ENCODE results near the gene SAXO1.
"Not testable (repeated sequence)": the region's sequence is repeated elsewhere in the genome, so short reads cannot be mapped to it uniquely, and the experiment has no call there.

SAXO1 gene

DNA sequence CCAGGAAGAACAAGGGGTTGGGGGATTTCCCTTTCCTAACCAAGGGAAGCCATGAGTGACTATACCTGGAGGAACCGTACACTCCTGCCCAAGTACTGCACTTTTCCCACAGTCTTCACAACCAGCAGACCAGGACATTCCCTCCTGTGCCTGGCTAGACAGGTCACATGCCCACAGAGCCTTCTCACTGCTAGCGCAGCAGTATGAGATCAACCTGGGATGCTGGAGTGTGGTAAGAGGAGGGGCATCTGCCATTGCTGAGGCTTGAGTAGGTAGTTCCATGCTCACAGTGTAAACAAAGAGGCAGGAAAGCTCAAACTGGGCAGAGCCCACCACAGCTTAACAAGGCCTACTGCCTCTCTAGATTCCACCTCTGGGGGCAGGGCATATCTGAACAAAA, 35.9 kb downstream of the SAXO1 start:
- DNase-seq = no peak

DNA sequence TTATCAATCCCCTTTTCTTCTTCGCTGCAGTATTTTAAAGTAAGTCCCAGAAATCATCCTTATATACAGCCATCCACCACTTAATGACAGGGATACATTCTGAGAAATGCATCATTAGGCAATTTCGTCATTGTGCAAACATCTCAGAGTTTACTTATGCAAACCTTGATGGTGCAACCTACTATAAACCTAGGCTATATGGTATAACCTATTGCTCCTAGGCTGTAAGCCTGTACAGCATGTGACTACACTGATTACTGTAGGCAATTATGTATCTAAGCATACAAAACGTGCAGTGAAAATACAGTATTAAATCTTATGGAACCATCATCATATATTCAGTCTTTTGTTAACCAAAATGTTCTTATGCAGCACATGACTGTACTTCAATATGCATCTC, 36.8 kb downstream of the SAXO1 start:
- DNase-seq = no peak

DNA sequence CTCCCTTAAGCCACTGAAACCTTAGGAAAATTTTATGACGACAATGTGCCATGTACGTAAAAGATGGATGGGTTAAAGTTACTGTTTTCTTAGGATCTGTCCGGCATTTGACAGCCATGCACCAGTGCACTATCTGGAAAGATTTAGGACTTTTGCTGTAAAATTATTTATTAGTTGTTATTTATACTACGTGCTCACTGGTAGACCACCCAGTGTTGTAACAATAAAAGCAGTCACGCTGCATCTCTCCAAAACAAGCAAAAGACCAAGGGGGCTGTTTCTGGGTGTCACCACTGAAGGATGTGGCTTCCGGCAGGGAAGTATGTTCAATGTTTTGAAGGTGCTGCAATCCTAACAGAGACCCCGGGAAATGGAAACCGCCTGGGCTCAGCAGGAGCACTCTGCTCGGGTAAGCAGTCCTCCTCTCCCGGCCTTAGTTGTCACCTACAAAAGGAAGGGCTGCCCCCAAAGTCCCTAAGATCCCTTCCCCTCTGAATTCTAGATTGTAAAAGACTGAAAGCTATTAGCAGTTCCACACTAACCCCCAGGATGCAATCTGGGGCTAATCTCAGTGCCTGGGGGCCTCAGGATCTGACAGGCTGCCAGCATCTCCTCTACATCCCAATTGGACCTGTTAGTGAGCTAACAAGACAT, 38.6 kb downstream of the SAXO1 start:
- no peak for DNase-seq

DNA sequence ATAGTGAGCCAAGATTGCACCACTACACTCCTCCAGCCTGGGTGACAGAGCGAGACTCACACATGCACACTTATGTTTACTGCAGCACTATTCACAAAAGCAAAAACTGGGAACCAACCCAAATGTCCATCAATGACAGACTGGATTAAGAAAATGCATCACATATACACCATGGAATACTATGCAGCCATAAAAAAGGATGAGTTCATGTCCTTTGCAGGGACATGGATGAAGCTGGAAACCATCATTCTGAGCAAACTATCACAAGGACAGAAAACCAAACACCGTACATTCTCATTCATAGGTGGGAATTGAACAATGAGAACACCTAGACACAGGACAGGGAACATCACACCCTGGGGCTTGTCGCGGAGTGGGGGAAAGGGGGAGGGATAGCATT, 41.8 kb downstream of the SAXO1 start:
- DNase-seq = not testable (repeated sequence)

DNA sequence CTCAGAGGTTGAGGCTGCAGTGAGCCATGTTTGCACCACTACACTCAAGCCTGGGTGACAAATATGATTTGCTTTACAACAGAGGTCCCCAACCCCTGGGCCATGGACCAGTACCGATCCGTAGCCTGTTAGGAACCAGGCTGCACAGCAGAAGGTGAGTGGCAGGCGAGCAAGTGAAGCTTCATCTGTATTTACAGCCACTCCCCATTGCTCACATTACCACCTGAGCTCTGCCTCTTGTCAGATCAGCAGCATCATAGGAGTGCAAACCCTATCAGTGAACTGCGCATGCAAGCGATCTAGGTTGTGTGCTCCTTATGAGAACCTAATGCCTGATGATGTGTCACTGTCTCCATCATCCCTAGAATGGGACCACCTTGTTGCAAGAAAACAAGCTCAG, 42.5 kb downstream of the SAXO1 start:
- DNase-seq = no peak

DNA sequence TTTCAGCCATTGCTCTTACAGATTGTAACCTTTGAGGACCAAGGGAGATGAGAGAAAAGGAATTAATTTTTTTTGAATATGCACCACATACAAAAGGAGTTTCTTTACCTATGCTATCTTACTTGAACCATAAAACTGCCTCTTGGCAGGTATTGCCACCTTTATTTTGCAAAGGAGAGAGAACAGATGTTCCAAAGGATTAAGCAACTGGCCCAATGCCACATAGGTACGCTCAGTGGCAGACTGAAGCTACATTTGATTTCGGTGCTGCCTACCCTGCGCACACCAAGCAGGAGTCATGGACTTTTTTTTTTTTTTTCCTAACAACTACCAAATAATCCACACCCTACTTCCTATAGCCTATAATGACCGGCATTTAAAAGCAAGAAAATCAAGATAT, 43.1 kb downstream of the SAXO1 start:
- DNase-seq = no peak

DNA sequence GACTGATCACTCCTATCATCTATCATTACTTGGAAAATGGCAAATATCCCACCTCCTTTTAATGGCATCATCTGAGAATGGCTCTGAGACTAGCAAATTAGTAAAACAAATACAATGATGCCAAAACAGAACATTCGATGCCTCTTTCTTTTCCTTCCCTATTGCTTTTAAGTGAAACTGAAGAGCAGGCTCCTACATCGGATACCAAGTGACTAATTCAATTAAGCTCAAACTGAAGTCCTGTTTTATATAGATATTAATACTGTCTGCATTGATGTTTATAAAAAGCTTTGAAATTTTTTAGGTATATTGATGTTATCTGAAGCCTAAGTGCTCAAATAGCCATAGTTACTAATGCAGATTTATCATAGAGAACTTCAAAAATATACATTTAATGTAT, 43.9 kb downstream of the SAXO1 start:
- DNase-seq = no peak

DNA sequence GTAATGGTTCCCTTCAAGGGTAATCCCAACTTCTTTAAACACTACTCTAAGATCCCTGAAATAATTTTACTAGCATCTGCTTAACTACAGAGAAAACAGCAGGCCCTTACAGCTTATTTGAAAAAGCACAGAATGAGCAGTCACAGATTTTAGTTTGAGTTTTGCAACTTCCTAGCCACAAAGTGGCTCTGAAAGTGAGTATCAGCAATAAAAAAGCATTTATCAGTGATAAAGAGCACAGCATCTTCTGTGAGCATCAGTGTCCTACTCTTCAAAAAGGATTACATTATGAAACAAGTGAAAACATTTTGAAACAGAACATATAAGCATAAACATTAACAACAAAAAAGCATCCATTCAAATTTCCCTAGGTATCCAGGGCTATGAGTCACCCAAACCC, 45.0 kb downstream of the SAXO1 start:
- no peak for DNase-seq

DNA sequence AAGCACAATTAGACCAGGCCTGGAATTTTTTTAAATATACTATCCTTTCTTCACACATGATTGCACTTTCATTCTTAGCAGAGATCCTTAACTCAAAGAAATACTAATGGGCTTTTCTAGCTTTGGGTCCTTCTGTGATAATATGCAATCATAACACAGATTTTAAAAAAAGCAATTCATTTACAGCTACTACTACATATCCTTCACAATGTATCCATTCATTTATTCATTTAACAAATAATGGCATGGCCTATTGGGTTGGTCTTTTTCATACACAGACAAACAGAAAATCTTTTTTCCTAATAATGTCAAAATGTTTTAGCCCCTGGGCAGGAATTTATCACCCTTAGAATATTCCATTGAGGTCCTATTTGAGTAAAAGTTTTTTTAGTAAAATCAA, 47.0 kb downstream of the SAXO1 start:
- DNase-seq = no peak

DNA sequence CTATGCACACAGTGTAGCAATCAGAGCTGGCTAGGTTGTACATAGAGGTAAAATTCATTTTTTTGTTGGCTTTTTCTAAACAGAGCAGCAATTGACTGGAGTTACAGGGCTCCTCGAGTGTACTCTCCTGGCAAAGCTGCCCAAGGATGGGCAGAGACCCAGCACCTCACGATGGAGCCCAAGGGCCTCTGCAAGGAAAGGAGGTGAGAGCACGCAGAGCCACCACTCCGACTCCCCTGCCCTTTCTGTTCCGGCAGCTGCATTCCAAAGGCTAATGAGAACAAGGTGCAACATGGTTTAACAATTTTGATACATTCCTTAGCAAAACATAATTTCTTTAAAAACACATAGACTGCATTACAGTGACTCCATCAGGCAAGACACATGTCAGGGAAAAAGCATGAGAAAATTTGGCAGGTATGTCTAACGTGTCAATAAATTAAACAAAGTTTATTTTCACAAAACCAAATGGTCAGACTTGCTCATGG, 47.5 kb downstream of the SAXO1 start:
- DNase-seq = no peak

DNA sequence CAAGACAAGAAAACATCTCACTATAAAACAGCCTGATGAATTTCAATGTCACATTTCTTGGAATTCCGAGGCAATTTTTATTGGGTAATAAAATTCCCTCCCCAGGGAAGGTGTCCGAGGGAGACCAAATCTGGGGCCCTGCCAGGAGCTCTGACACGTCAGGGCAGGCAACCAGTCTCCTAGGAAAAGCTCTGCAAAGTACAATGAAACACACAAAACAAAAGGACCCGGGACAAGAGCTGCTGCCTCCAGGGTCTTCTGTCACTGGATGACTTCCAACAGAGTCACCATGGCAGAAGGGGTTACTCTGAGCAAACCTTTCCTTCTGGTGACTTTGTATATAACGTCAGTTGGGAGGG, 50.8 kb downstream of the SAXO1 start:
- DNase-seq = no peak

DNA sequence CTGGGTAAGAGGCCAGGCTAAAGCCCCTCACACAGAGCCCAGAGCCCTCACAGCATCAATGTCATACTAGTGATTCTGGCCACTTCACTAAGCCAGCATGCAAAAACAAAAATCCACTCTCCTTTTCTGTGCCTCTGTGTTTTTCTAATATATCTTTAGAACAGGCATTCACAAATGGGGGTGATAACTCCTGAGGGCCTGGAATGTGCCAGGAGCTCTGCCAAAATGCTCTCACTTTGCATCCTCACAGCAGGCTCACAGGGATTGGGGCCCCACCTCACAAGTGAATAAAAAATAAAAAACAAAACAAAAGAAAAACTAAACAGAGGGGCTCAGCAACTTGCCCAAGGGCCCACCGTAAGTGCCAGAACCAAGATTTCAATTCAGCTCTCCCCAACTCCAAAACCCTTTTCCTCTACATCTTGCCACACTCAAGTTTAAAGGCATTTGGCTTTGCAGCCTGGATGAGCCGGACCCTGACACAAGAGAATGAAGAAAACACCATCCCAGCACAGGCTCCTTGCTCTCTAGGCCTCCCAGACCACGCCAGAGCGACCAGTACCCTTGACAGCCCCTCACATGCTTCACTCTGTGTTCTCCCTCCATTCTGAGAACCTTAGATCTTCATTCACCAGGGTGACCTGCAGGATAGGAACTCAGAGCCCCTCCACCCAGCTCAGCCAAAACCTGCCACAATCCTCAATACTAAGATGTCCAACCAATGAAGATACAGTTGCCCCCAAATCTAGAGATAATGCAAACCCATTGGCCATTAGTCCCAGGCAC, 51.3 kb downstream of the SAXO1 start:
- no peak for DNase-seq

DNA sequence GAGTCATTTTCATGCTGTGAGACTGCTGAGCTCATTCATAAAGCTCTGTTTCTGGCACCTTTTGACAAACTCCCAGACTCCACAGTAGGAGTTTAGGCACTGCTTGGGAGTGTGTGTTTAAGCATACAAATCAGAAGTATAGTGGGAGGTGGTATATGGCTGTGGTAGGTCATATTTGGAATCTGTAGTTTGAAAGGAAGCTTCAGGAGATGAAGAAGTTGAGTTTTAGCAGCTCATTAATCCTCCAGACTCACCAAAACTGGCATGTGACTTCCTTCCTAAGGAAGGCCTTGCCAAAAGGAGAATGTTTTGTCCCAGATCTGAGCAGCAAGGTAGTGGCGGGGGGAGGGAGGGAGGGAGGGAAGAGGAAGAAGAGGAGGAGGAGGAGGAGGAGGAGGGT, 52.8 kb downstream of the SAXO1 start:
- DNase-seq = no peak

DNA sequence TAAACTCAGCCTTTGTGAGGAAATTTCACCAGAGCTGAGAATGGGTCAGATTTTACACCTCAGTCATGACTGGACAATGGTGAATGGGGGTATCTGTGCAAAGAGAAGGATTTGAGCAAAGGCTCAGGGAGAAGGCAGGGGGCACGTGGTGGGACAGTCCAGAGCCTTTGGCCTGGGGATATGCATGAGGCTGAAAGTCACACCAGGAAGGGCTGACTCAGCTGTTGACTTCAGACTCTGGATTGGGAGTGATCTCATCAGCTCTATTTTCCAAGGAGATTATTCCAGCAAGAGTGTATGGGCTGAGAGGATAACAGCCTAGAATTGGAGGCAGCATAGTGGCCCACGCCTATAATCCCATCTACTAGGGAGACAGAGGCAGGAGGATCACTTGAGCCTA, 53.6 kb downstream of the SAXO1 start:
- DNase-seq = no peak

DNA sequence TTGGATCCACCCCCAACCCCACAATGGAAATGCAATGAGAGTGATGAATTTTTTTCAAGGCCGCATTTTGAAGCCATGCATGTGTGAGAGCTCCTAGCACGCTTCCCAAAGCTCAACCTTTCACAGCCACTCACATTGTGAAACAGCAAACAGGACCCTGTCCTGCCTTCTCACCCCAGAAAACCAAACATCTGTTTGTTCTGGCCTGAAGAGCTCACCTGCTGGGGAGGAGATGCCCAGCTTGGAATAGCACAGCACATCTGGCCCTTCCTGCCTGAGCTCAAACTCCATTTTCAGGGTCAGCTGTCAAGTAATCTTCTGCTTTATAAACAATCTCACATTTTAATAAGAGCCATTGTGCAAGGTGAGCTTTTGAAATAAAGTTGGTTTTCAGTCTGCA, 54.8 kb downstream of the SAXO1 start:
- no peak for DNase-seq

DNA sequence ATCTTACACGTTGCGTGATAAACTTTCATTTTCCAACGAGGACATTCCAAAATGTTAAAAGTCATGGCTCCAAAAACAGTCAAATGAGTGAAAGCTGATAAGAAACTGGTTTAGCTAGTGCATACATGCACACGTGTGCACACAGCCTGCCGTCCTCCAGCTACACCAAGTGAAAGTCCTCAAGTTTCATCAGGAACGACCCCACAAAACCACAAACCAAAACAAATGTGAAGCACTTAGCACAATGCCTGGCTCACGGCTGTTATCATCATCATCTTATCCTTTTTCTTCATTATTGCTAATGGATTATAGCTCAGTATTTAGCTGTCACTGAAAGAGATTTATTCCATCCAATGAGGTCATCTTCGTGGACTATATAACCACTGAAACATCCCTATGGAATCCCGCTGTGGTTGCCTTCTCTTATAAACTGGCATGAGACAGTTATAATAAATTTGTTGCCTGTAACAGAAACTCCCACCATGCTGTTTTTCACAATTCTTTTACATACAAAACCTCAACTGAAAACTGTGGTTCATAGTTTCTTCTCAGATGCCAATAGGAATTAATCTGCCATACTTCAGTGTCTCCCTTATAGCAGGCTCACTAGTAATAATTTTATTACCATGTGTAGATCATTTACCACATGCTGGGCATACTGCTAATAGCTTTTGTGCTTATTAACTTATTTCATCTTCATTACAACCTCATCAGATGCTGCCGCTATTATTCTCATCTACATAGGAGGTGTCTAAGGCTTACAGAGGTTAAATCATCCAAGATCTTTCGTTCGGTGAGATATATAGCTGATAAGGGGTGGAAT, 56.1 kb downstream of the SAXO1 start:
- DNase-seq = no peak

DNA sequence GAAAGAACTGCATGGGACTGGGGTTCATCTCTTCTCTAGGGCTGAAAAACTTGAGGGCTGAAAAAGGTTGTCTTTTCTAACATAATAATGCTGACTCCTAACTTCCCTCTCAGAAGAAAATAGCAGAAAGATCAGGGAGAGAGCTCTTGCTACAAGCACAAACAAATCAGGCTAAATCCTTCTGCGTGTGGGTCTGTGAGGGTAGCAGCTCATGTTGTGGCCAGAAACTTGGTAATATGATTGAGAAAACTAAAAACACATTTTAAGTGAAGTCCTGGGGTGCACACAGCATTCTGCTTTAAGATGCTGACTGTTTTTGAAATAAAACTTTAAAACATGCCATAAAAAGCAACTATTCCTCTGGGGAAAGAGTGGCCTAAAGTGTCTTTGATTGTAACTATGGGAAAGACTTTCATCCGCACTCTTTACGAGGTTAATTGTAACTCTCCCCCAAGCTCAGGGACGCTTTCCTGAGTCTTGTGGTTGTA, 56.7 kb downstream of the SAXO1 start:
- no peak for DNase-seq

DNA sequence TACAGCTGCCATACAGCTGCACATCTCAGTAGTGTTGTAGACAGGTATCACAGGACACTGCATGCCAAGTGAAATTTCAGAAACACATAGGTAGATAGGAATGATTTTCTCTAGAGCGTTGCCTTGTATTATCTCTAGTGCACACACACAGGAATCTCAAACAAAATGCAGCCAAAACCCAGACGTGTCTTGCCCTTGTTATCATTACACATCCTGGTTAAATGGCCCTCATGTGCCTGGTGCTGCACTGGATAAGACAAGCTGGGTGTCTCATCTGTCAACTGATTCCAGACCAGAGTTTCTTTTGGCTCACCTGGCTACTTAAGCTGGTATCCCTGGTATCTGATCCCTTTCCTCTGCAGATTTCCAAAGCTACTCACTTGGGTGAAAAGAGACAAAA, 59.7 kb downstream of the SAXO1 start:
- DNase-seq = no peak

DNA sequence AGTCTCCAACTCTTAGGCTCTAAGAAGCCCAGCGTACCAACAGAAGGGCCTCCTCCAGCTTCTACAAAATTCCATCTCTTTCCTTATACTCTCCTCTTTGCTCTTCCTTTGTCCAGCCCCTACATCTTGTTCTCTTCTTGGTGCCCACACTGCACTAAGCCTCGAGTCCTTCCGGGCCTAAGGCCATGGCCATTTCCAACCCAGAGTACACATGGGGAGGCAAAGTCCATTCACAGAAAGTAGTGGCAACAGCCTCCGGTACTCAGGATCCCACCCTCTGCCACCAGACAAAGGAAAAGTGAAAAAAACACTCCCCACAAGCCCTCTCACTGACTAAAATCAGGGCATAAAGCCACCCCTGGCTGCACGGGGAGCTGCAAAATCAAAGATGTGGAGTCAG, 60.3 kb downstream of the SAXO1 start:
- no peak for DNase-seq

DNA sequence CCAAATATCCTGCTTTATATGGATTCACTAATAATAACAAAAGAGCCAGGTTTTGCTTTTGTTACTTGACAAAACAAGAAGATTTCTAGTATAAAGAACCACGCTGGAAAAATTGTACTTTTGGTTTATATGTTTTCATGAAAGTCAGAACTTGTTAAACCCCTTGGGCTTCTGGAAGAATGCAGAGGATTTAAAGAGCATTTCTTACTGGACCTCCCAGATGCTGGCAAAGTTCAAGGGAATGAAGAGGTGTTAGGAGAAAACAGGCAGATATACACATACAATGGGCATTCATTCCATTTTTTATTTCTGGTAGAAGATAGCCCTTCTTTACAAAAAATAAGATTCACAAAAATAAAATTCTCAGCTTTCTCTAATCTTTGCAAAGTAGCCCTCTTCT, 61.1 kb downstream of the SAXO1 start:
- no peak for DNase-seq

DNA sequence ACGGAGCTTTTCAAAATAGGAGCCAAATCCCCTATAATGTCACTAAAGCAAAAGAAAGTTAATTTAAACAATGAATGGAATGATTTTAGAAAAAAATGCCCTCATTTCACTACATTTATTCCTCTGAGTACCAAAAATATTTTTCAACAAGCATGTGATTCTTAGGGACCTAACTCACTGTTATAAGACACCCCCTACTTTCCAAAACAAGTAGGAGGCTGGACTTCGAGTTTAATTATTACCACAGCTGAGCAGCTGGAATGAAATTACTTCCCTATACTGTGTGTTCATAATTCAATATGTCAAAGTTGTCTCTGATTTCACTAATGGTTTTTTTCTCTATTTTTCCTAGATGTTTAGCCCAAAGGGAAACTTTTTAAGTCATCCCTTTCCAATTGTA, 61.6 kb downstream of the SAXO1 start:
- DNase-seq = no peak

DNA sequence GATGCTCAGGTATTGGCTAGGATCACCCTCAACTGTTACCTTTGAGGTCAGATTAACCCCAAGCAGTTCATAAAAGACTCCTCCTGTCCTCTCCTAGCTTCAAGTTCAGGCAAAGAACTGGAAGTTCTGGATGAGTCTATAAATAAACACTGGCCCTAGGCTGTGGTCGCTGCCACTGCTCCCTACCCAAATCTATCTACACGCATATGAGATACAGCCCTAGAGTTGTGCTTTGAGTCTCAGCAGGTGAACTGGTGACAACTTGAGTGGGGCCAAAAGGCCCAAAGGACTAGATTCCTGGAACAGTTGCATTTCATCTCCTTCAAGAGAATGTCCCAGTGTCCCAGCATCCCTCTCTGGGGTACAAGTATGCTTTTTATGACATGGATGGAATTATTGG, 62.6 kb downstream of the SAXO1 start:
- no peak for DNase-seq

DNA sequence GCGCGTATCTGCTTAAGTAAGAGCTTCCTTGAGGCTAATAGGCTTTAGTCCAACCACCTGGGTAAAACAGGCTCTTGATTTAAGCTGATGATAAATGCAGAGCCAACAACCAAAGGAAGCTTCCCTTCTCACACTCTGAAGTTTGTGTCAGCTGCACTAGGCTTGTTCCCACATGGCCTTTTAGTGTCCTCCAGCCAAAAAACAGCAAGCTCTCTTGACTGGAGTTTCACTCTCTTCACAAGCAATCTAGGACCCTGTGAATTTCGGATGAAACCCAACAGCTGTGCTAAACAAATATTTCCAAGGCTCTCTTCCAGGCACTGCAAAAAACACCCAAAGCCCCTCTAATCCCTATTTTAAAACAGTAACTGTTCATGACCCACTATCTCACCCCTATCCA, 63.9 kb downstream of the SAXO1 start:
- DNase-seq = no peak

DNA sequence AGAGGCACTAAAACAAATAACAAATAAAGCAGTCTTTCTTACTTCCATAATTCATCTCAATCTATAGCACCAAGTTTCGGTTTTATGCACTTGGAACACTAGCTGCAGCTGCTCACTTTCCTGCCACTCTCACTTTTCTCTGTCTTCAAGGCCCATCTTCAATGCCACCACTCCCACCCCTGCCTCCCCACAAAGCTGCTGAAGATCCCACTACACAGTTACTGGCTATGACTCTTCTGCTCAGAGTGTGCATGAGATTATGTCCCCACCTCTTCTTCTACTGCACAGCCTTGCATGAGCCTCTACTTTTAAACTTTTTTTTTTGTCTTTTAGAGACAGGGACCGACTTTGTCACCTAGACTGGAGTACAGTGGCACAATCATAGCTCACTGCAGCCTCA, 77.4 kb downstream of the SAXO1 start:
- no peak for DNase-seq
